Activated CD8-positive, alpha-beta memory T cell treated with anti-CD3 and anti-CD28 coated beads, Interleukin-2, amount 10 ng/mL, durations not matched to agents 7 days and 5 days (primary cell): ENCODE measurements around the gene ZNF407. TPM values are rescaled to one million over a fixed set of nuclear protein-coding genes. Genes with fewer than 3 reads are reported as not detected.
"Not testable (repeated sequence)": the region's sequence is repeated elsewhere in the genome, so short reads cannot be mapped to it uniquely, and the experiment has no call there.

Experiments
- ATAC-seq: fragments of 150-1000 bp; cut with Tn5 transposase; one replicate; pipeline ENCODE4 v1.10.0; 2021; ENCODE audit warnings: moderate library complexity
- CTCF ChIA-PET: fragments of 350-600 bp; sonication (Branson Sonifier 250); formaldehyde crosslinking; loops from one replicate; lab custom pipeline; 2021; ENCODE audit warnings: antibody characterized with exemption; lab: Charles Lee
- DNase-seq: peaks from one replicate; pipeline ENCODE4 v3.0.0-alpha.2; 2020
- H3K27ac Mint-ChIP-seq: one replicate; pipeline ENCODE4 v1.8.0; 2021; ENCODE audit warnings: mild to moderate bottlenecking, mixed read lengths
- H3K27me3 Mint-ChIP-seq: one replicate; pipeline ENCODE4 v1.8.0; 2021; ENCODE audit warnings: mixed read lengths
- H3K36me3 Mint-ChIP-seq: one replicate; pipeline ENCODE4 v1.8.0; 2021; ENCODE audit warnings: mild to moderate bottlenecking, mixed read lengths
- H3K4me1 Mint-ChIP-seq: one replicate; pipeline ENCODE4 v1.8.0; 2021; ENCODE audit warnings: mixed read lengths
- H3K4me3 Mint-ChIP-seq: one replicate; pipeline ENCODE4 v1.8.0; 2021; ENCODE audit warnings: mild to moderate bottlenecking, moderate library complexity, mixed read lengths
- H3K9me3 Mint-ChIP-seq: one replicate; pipeline ENCODE4 v1.8.0; 2022; ENCODE audit warnings: low read depth, mixed read lengths
- total RNA-seq, 2 experiments: library from RNA; stranded (reverse); gene quantifications; one replicate each; pipeline ENCODE4 v1.2.3, GENCODE V29; 2021

Gene ZNF407, protein sequence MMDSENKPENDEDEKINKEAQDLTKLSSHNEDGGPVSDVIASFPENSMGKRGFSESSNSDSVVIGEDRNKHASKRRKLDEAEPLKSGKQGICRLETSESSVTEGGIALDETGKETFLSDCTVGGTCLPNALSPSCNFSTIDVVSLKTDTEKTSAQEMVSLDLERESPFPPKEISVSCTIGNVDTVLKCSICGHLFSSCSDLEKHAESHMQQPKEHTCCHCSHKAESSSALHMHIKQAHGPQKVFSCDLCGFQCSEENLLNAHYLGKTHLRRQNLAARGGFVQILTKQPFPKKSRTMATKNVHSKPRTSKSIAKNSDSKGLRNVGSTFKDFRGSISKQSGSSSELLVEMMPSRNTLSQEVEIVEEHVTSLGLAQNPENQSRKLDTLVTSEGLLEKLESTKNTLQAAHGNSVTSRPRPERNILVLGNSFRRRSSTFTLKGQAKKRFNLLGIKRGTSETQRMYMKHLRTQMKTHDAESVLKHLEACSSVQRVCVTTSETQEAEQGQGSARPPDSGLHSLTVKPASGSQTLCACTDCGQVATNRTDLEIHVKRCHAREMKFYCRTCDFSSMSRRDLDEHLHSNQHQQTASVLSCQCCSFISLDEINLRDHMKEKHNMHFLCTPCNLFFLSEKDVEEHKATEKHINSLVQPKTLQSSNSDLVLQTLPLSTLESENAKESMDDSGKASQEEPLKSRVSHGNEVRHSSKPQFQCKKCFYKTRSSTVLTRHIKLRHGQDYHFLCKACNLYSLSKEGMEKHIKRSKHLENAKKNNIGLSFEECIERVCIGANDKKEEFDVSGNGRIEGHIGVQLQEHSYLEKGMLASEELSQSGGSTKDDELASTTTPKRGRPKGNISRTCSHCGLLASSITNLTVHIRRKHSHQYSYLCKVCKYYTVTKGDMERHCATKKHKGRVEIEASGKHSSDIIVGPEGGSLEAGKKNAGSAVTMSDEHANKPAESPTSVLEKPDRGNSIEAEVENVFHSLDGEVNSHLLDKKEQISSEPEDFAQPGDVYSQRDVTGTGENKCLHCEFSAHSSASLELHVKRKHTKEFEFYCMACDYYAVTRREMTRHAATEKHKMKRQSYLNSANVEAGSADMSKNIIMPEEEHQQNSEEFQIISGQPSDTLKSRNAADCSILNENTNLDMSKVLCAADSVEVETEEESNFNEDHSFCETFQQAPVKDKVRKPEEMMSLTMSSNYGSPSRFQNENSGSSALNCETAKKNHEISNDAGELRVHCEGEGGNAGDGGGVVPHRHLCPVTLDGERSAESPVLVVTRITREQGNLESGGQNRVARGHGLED (N-terminal part only)
- 10 to 100 TPM; 12.9 to 16.6 TPM for total RNA-seq

DNA sequence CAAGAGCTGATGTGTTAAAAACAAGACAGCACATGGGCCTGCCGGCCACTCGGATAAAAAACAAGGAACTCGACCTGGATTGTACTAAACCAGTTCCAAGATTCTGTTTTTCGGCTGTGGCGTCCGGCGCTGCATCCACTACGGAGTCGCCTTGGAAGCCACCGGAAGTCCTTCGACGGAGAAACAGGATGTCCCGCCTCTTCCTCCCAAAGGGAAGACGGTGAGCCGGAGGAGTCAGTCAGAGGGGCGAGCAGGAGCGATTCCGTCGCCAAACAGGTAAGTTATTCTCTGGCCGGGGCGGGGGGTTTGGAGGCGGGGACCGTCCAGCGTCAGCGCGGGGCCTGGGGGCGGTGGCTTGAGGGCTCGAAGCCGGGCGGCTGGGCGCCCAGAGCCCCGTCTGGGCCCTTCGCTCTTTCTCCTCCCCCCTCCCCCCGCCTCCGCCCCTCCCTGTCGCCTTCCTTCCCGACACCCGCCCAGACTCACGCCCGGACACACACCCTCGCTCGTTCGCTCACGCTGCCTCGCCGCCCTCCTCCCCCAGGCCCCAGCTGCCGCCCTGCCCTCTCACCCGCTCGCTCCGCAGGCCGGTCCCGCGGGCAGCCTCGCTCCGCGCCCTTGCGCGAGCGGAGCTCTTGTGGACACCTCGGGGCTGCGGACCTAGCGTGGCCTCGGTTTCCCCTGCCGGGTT is at the start of gene ZNF407:
TSS of gene ZNF407 (plus strand) at position 209 of the 688 bp plus-strand sequence. CDS start 33,150 bp downstream, outside the sequence.
- H3K4me1 Mint-ChIP-seq: peaks cover 45% of the 10 kb centered on the region
- DNase-seq (peak; percentile 92), ATAC-seq (peak; percentile 82)
- peak within 1 kb of the TSS; percentile 98 for H3K27ac Mint-ChIP-seq
- H3K36me3 Mint-ChIP-seq: peaks cover 30% of the 10 kb centered on the region
- H3K4me3 Mint-ChIP-seq: peak within 1 kb of the TSS; percentile 93
- no peaks in the 10 kb centered on the region for H3K9me3 Mint-ChIP-seq
- no peaks in the 10 kb centered on the region for H3K27me3 Mint-ChIP-seq
- CTCF ChIA-PET: interaction anchor here (0.6 to 2.3 kb wide), 5 partner anchors 12 to 613 kb away, joined by 3 to 8 read pairs (median 5); partner anchors contain the start of genes CNDP2 and TSHZ1

DNA sequence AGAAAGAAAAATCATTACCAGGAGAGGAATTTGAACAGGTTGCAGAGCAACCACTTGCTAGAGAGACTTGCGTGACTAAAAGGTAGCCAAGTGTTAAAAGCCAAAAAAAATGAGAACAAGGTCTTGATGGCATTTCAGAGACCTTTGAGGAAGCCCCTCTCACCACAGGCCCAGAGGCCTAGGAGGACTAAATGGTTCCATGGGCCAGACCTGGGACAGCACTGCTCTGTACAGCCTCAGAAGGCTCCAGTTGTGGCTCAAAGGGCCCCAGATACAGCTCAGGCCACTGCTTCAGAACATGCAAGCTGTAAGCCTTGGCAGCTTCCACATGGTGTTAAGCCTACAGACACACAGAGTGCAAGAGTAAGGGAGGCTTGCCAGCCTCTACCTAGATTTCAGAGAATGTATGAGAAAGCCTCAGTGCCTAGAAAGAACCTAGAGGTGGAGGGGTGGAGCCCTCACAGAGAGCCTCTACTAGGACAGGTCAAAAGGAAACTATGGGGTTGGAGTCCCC is 48.0 kb upstream of the ZNF407 start:
- peaks cover 17% of the 10 kb centered on the region for H3K27me3 Mint-ChIP-seq
- H3K9me3 Mint-ChIP-seq: peaks cover 3% of the 10 kb centered on the region
- peaks cover 4% of the 10 kb centered on the region for H3K4me1 Mint-ChIP-seq
- H3K36me3 Mint-ChIP-seq: peaks cover 1% of the 10 kb centered on the region
- CTCF ChIA-PET: interaction anchor here (1.2 kb wide), 1 partner anchor 197 kb away, joined by 3 read pairs; no protein-coding TSS in a partner anchor
- DNase-seq: no peak
- H3K4me3 Mint-ChIP-seq: no peak overlapping the region
- no peak overlapping the region for H3K27ac Mint-ChIP-seq
- ATAC-seq: no peak

DNA sequence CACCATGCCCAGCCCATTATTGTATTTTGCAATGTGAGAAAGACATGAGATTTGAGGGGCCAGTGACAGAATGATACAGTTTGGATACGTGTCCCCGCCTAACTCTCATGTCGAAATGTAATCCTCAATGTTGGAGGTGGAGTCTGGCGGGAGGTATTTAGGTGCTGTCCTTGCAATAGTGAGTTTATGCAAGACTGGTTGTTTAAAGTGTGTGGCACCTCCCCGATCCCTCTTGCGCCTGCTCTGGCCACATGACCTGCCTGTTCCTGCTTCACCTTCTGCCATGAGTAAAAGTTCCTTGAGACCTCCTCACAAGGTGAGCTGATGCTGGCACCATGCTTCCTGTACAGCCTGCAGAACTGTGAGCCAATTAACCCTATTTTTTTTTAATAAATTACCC is 46.8 kb upstream of the ZNF407 start:
- peaks cover 17% of the 10 kb centered on the region for H3K27me3 Mint-ChIP-seq
- H3K4me1 Mint-ChIP-seq: peaks cover 4% of the 10 kb centered on the region
- DNase-seq (no peak), ATAC-seq (no peak)
- H3K36me3 Mint-ChIP-seq: peaks cover 1% of the 10 kb centered on the region
- CTCF ChIA-PET: interaction anchor here (1.1 to 1.6 kb wide), 6 partner anchors 9 to 357 kb away, joined by 4 to 16 read pairs (median 8); partner anchors contain the start of gene CNDP2
- peaks cover 3% of the 10 kb centered on the region for H3K9me3 Mint-ChIP-seq
- no peak overlapping the region for H3K4me3 Mint-ChIP-seq
- no peak overlapping the region for H3K27ac Mint-ChIP-seq

DNA sequence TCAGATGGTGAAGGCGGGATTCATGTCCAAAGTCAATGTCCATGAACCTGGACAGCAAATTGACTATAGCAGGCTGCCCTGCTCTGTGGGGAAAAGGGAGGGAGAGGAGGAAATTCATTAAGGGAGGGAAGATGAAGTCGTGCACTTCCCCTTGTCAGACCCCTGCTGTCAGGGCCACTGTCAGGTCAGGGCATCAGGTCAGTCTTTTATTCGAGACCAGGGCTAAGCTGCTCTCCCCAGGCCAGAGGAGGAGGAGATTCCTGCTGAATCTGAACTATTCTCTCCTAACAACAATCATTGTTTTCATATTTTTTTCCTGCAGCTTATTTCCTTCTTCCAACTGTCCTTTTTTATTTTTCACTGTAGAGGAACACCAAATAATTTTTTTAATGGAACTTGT is 46.2 kb upstream of the ZNF407 start:
- ATAC-seq (no peak), DNase-seq (no peak)
- peaks cover 23% of the 10 kb centered on the region for H3K27me3 Mint-ChIP-seq
- no peak overlapping the region for H3K27ac Mint-ChIP-seq
- no peak overlapping the region for H3K4me3 Mint-ChIP-seq
- H3K36me3 Mint-ChIP-seq: peaks cover 1% of the 10 kb centered on the region
- peaks cover 4% of the 10 kb centered on the region for H3K4me1 Mint-ChIP-seq
- peaks cover 3% of the 10 kb centered on the region for H3K9me3 Mint-ChIP-seq
- CTCF ChIA-PET: interaction anchor here (0.7 to 1.6 kb wide), 31 partner anchors 9 to 412 kb away, joined by 3 to 17 read pairs (median 5); partner anchors contain the start of gene CNDP2

DNA sequence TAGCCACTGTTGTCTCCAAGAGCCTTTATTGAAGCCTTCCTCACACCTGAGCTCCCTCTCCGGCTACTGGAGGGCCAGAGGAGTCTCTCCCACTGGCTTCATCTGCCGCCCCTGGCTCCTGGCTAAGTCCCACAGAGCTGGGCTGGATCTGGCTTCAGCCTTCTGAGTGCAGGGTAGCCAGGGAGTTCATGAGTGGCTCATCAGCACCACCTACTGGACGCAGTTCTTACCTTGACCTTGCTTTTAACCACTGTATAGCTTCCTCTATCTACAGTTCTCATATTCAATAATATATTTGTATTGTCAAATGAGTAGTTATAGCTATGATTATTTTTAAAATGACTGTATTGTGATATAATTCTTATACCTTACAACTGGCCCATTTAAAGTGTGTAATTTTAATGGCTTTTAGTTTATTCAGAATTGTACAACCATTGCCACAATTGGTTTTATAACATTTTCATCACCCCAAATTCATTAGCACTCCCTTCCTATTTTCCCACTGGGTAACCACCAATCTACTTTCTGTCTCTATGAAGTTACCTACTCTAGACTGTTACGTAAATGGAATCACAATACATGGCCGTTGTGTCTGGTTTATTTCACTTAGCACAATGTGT is 45.6 kb upstream of the ZNF407 start:
- H3K9me3 Mint-ChIP-seq: peaks cover 3% of the 10 kb centered on the region
- peak; percentile 97 for ATAC-seq
- peak; percentile 85 for DNase-seq
- peaks cover 24% of the 10 kb centered on the region for H3K27me3 Mint-ChIP-seq
- no peak overlapping the region for H3K4me3 Mint-ChIP-seq
- CTCF ChIA-PET: interaction anchor here (0.6 to 1.6 kb wide), 36 partner anchors 8 to 469 kb away, joined by 3 to 17 read pairs (median 4); partner anchors contain the start of gene CNDP2
- no peak overlapping the region for H3K27ac Mint-ChIP-seq
- peaks cover 2% of the 10 kb centered on the region for H3K4me1 Mint-ChIP-seq
- H3K36me3 Mint-ChIP-seq: peaks cover 1% of the 10 kb centered on the region

DNA sequence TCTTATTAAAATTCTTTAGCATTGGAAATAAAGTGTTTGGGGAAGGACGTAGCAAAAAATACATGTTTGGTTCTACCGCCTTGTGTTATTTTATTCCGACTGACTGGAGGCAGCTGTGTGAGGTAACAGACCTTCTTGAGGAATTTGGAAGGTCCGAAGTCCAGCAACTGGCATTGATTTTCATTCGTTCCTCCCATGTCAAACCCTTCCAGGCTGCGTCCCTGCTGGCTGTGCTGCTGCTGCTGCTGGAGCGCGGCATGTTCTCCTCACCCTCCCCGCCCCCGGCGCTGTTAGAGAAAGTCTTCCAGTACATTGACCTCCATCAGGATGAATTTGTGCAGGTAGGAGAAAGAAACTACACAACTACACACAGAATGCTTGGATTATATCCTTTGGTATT is 41.5 kb upstream of the ZNF407 start:
- peaks cover 29% of the 10 kb centered on the region for H3K27me3 Mint-ChIP-seq
- no peak overlapping the region for H3K27ac Mint-ChIP-seq
- no peaks in the 10 kb centered on the region for H3K9me3 Mint-ChIP-seq
- ATAC-seq (no peak), DNase-seq (no peak)
- no peak overlapping the region for H3K4me3 Mint-ChIP-seq
- CTCF ChIA-PET: no interaction called here
- peaks cover 1% of the 10 kb centered on the region for H3K36me3 Mint-ChIP-seq
- no peaks in the 10 kb centered on the region for H3K4me1 Mint-ChIP-seq

DNA sequence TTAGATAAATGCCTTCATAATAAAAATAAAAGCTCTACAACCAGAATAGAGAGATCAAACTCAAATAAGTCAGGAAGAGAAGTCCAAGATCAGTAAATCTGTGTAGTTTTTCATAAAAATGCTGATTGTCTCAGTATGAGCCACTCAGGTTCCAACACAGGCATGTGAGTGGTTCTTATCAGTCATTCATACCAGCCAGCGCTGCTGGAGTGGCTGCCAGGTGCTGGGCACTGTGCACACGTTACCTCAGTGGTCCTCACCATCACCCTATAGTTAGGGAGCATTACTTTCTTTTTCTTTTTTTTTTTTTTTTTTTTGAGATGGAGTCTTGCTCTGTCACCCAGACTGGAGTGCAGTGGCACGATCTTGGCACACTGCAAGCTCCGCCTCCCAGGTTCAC is 39.6 kb upstream of the ZNF407 start:
- H3K9me3 Mint-ChIP-seq: no peaks in the 10 kb centered on the region
- ATAC-seq (no peak), DNase-seq (no peak)
- peaks cover 25% of the 10 kb centered on the region for H3K27me3 Mint-ChIP-seq
- no peaks in the 10 kb centered on the region for H3K4me1 Mint-ChIP-seq
- H3K4me3 Mint-ChIP-seq: no peak overlapping the region
- CTCF ChIA-PET: interaction anchor here (0.8 kb wide), 1 partner anchor 205 kb away, joined by 3 read pairs; no protein-coding TSS in a partner anchor
- no peaks in the 10 kb centered on the region for H3K36me3 Mint-ChIP-seq
- no peak overlapping the region for H3K27ac Mint-ChIP-seq

DNA sequence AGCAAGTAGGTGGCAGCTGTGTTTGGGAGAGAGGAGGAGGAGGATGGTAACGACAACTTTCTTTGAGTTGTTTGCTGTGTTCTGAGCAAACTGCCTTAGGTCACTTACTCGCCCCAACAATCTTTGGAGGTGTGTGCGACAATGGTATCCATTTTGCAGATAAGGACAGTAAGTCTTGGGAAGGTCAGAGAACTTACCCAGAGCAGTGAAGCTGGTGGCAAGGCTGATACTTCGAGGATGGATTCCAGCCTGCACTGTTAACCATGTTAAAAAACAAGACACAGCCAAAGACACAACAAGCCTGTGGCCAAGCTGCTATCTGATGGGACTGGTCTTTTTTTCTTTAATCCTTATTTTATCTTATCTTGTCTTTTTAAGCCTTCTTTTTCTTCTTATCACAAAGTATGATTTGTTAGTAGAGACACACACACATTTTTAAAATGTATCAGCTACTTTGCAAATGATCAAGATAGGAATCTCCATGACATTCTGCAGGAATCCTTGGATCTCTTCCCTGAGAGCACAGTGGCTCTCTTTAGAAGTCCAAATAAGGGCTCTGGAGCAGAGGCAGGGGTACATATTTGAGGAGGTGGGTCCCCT is 35.4 kb upstream of the ZNF407 start:
- H3K36me3 Mint-ChIP-seq: peaks cover 3% of the 10 kb centered on the region
- CTCF ChIA-PET: no interaction called here
- DNase-seq (no peak), ATAC-seq (no peak)
- H3K4me1 Mint-ChIP-seq: no peaks in the 10 kb centered on the region
- no peak overlapping the region for H3K4me3 Mint-ChIP-seq
- peaks cover 6% of the 10 kb centered on the region for H3K27me3 Mint-ChIP-seq
- H3K27ac Mint-ChIP-seq: no peak overlapping the region
- H3K9me3 Mint-ChIP-seq: peaks cover 3% of the 10 kb centered on the region

DNA sequence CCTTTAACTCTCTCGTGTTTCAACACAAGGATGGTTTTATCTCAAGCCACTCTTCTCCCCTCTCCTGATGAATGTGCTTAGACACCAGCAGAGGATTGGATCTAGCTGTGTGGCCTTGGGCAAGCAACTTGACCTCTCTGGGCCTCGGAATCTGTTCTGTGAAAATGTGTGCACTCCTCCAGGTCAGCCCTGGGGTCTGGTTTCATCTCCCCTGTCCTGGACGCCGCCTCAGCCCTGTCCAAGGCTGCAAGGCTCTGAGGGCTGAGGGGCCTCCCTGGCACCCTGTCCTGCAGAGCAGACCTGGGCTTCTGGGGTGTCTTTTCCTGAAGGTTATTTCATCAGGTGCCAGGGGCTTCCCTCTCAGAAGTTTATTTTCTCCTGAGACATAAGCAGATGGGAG is 34.9 kb upstream of the ZNF407 start:
- no peak overlapping the region for H3K27ac Mint-ChIP-seq
- peaks cover 3% of the 10 kb centered on the region for H3K9me3 Mint-ChIP-seq
- no peak for DNase-seq
- no peak overlapping the region for H3K4me3 Mint-ChIP-seq
- peaks cover 4% of the 10 kb centered on the region for H3K27me3 Mint-ChIP-seq
- no peaks in the 10 kb centered on the region for H3K4me1 Mint-ChIP-seq
- peaks cover 3% of the 10 kb centered on the region for H3K36me3 Mint-ChIP-seq
- CTCF ChIA-PET: no interaction called here
- no peak for ATAC-seq

DNA sequence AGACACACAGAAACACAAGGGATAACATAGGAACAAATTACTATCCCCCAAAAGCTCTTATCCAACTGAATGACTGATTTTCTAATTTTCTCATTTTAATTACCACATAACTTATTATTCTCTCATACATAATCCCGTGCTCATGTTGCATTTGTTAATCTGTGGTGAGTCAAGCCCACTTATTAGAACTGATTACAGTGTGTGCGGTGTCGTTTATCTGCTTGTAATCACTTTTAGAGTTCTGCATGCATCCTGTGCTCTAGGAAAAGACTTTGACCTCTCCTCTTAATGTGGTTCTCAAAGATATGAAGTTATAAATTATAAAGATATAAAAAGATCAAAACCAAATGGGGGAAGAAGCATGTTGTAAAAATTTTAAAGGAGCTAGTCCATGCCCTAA is 33.7 kb upstream of the ZNF407 start:
- H3K9me3 Mint-ChIP-seq: peaks cover 3% of the 10 kb centered on the region
- CTCF ChIA-PET: interaction anchor here (1.7 kb wide), 1 partner anchor 12 kb away, joined by 6 read pairs; no protein-coding TSS in a partner anchor

DNA sequence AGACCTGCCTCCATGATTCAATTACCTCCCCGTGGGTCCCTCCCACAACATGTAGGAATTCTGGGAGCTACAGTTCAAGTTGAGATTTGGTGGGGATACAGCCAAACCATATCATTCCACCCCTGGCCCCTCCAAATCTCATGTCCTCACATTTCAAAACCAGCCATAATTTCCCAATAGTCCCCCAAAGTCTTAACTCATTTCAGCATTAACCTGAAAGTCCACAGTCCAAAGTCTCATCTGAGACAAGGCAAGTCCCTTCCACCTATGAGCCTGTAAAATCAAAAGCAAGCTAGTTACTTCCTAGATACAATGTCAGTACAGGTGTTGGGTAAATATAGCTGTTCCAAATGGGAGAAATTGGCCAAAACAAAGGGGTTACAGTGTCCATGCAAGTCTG is 32.5 kb upstream of the ZNF407 start:
- H3K36me3 Mint-ChIP-seq: not testable (repeated sequence)

More for the DNA sequence above, 33.7 kb upstream of the ZNF407 start:
- Mint-ChIP-seq H3K36me3 (peaks cover 3% of the 10 kb centered on the region), H3K27ac (no peak overlapping the region), H3K4me1 (no peaks in the 10 kb centered on the region), H3K27me3 (peaks cover 2% of the 10 kb centered on the region), H3K4me3 (no peak overlapping the region)
- DNase-seq (no peak), ATAC-seq (no peak)

More for the DNA sequence above, 32.5 kb upstream of the ZNF407 start:
- H3K27ac Mint-ChIP-seq, ATAC-seq, H3K9me3 Mint-ChIP-seq, CTCF ChIA-PET, H3K27me3 Mint-ChIP-seq, H3K4me1 Mint-ChIP-seq, H3K4me3 Mint-ChIP-seq, DNase-seq: not testable (repeated sequence)
